Gastroesophageal sphincter (tissue), 3 donors: ENCODE measurements around the gene NCF4.

Experiments
- EP300 ChIP-seq: sonication (generic); formaldehyde crosslinking; IDR thresholded peaks from one replicate; pipeline ENCODE4 v1.6.1; 2017; ENCODE audit warnings: antibody characterized with exemption, mild to moderate bottlenecking
- TF ChIP-seq, protein P1 (sequence below), 4 experiments: fragments of 200-600 bp in 2 of 4; fragments of 450-650 bp in 2 of 4; sonication (generic) in 1 of 4; IDR thresholded peaks; one replicate each; pipeline ENCODE4 v1.5.1; 2017 to 2019; ENCODE audit warnings: antibody characterized with exemption in 4 of 4, mild to moderate bottlenecking in 2 of 4, moderate library complexity in 2 of 4

DNA sequence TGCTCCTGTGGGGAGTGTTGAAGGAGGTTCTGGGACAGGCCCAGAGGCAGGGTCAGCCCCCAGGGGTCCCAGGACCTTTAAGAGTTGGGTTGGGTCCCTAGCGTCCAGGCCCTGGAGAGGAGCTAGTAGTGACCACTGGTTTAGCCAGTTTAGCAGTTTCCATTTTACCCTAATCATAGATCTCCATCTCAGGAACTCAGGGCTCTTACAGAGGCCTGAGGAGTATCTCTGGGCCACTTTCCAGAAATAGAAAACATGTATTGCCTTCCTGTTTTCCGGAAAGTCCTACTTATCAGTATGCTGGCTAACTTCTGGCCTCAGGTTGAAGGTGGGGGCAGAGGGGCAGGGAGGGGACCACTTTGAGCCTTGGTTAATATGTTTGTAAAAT lies 13.5 kb downstream of the NCF4 start:
- TF ChIP-seq, protein P1, sequence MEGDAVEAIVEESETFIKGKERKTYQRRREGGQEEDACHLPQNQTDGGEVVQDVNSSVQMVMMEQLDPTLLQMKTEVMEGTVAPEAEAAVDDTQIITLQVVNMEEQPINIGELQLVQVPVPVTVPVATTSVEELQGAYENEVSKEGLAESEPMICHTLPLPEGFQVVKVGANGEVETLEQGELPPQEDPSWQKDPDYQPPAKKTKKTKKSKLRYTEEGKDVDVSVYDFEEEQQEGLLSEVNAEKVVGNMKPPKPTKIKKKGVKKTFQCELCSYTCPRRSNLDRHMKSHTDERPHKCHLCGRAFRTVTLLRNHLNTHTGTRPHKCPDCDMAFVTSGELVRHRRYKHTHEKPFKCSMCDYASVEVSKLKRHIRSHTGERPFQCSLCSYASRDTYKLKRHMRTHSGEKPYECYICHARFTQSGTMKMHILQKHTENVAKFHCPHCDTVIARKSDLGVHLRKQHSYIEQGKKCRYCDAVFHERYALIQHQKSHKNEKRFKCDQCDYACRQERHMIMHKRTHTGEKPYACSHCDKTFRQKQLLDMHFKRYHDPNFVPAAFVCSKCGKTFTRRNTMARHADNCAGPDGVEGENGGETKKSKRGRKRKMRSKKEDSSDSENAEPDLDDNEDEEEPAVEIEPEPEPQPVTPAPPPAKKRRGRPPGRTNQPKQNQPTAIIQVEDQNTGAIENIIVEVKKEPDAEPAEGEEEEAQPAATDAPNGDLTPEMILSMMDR (IDR thresholded peaks at IDR 0.05) = no peak
- TF ChIP-seq EP300 = no peak
